ENCODE measurements around the gene GUK1.

GUK1 gene

GRCh38 chr1:228156515-228156881, 16.4 kb downstream of the GUK1 start:
- no peak for DNase-seq (ENCODE audit: low spot score)
- no peak for TF ChIP-seq CTCF (IDR thresholded peaks at IDR 0.05; ENCODE audit: extremely low read depth, missing control alignments)

- DNase-seq (ENCODE audit: low spot score) = no peak
- no peak for TF ChIP-seq CTCF (IDR thresholded peaks at IDR 0.05; ENCODE audit: extremely low read depth, missing control alignments)
These were observed 17.1 kb downstream of the GUK1 start for GRCh38 chr1:228156941-228157728.

DNA sequence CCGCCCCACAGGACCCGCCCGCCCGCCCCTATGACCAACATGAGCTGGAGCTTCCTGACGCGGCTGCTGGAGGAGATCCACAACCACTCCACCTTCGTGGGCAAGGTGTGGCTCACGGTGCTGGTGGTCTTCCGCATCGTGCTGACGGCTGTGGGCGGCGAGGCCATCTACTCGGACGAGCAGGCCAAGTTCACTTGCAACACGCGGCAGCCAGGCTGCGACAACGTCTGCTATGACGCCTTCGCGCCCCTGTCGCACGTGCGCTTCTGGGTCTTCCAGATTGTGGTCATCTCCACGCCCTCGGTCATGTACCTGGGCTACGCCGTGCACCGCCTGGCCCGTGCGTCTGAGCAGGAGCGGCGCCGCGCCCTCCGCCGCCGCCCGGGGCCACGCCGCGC, 17.6 kb downstream of the GUK1 start:
- TF ChIP-seq CTCF (IDR thresholded peaks at IDR 0.05; ENCODE audit: extremely low read depth, missing control alignments) = no peak
- DNase-seq (ENCODE audit: low spot score) = no peak

DNA sequence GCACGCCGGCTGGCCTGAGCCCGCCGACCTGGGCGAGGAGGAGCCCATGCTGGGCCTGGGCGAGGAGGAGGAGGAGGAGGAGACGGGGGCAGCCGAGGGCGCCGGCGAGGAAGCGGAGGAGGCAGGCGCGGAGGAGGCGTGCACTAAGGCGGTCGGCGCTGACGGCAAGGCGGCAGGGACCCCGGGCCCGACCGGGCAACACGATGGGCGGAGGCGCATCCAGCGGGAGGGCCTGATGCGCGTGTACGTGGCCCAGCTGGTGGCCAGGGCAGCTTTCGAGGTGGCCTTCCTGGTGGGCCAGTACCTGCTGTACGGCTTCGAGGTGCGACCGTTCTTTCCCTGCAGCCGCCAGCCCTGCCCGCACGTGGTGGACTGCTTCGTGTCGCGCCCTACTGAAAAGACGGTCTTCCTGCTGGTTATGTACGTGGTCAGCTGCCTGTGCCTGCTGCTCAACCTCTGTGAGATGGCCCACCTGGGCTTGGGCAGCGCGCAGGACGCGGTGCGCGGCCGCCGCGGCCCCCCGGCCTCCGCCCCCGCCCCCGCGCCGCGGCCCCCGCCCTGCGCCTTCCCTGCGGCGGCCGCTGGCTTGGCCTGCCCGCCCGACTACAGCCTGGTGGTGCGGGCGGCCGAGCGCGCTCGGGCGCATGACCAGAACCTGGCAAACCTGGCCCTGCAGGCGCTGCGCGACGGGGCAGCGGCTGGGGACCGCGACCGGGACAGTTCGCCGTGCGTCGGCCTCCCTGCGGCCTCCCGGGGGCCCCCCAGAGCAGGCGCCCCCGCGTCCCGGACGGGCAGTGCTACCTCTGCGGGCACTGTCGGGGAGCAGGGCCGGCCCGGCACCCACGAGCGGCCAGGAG, 18.3 kb downstream of the GUK1 start:
- DNase-seq (ENCODE audit: low spot score) = no peak
- TF ChIP-seq CTCF (IDR thresholded peaks at IDR 0.05; ENCODE audit: extremely low read depth, missing control alignments) = no peak

GRCh38 chr1:228159008-228159665, 19.1 kb downstream of the GUK1 start:
- TF ChIP-seq CTCF (IDR thresholded peaks at IDR 0.05; ENCODE audit: extremely low read depth, missing control alignments) = no peak
- DNase-seq (ENCODE audit: low spot score) = no peak

- no peak for TF ChIP-seq CTCF (IDR thresholded peaks at IDR 0.05; ENCODE audit: extremely low read depth, missing control alignments)
- DNase-seq (ENCODE audit: low spot score) = no peak
These were observed 20.2 kb downstream of the GUK1 start for GRCh38 chr1:228160201-228160761.

Data from GM20000 (cell line).